HG03196 (cell line): Measurements from ENCODE around the gene GAS7.

ENCODE experiments used
- ATAC-seq: cut with Tn5 transposase; IDR thresholded peaks from one replicate; pipeline ENCODE4 v1.9.1; 2021; ENCODE audit not compliant: unreplicated experiment

Gene GAS7

GRCh38 chr17:10198509-10199249 is at the start of gene GAS7:
Gene GAS7, minus strand, starts transcription at chr17:10198606.
- ATAC-seq = peak; percentile 60

- ATAC-seq = no peak
Measured at GRCh38 chr17:10247810-10248209, 49.4 kb upstream of the GAS7 start.

DNA sequence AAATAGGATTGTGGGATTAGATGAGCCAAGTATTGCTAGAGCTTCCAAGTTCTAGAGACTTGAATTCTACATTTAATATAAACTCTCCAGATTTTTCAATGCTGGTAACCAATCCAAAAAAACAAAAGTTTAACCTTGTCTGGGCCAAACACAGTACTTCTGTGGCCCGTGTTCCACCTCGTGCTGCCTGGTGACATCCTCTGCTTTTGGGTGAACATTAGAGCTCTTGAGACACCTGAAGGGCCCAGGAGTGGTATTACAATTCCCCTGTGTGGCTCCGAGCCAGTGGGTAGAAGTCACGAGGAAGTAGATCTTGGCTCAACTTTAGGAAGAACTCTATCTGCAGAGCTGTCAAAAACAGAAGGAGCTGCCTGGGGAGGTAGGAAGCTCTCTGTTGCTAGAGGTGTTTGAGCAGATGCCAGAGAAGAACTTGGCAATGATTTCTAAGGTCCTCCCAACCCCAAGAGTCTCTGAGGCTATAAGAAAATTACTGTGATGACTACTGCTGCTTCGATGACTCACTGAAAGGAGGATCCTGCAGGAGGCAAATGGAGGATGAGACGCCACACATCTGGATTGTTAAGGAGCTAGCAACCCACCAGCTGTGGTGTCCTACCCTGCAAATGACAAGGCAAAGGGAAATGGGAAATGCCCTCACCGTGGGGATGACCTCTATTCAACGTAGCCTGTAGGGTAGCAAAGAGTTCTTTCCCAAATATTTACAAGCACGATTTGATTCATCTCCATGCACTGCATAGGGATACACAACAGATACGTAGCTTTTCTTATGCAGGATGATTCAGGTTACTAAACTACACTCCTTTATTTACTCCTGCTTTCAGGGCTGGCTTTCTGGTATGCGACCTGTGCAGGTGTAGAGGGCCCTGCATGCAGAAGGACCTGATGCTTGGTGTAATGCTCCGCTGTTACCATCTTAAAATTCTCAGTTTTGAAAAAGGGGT is 45.8 kb upstream of the GAS7 start:
- no peak for ATAC-seq

GRCh38 chr17:10241781-10242180 is 43.4 kb upstream of the GAS7 start:
- ATAC-seq = no peak

- no peak for ATAC-seq
Measured at GRCh38 chr17:10238661-10239060, 40.3 kb upstream of the GAS7 start.

GRCh38 chr17:10234033-10234432 is 35.6 kb upstream of the GAS7 start:
- no peak for ATAC-seq

- ATAC-seq = no peak
Measured at GRCh38 chr17:10233161-10233560, 34.8 kb upstream of the GAS7 start.

GRCh38 chr17:10229181-10229580 is 30.8 kb upstream of the GAS7 start:
- ATAC-seq = no peak

- ATAC-seq = no peak
Measured at GRCh38 chr17:10226930-10227695, 28.7 kb upstream of the GAS7 start.

GRCh38 chr17:10224582-10225195 is 26.3 kb upstream of the GAS7 start:
- ATAC-seq = no peak

GRCh38 chr17:10219193-10219592 is 20.8 kb upstream of the GAS7 start:
- ATAC-seq = no peak

GRCh38 chr17:10217916-10218315 is 19.5 kb upstream of the GAS7 start:
- no peak for ATAC-seq

DNA sequence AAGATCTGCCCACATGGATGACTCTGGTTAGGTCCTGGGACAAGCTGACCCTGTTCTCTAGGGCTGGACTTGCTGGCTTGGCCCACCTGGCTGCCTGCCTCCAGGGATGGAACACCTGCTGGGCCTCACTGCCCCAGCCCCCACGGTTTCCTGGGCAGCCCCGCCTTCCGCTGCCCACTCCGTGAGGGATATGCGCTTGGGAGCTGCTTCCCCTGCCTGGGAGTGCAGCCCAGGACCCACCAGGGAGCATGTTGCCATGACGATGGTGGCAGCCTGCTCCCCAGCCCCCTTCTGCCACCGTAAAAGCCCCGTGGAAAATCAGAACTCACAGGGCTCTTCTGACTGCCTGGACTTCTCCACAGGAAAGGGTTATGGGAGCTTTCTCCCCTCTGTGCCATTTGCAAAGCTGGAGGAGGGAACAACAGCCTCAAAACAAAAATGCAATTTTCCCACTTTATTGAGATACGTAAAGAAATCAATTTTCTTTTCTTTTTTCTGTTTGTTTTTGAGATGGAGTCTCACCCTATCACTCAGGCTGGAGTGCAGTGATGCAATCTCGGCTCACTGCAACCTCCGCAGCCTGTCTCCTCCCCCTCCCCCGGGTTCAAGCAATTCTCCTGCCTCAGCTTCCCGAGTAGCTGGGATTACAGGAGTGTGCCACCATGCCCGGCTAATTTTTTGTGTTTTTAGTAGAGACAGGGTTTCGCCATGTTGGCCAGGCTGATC is 18.0 kb upstream of the GAS7 start:
- no peak for ATAC-seq

DNA sequence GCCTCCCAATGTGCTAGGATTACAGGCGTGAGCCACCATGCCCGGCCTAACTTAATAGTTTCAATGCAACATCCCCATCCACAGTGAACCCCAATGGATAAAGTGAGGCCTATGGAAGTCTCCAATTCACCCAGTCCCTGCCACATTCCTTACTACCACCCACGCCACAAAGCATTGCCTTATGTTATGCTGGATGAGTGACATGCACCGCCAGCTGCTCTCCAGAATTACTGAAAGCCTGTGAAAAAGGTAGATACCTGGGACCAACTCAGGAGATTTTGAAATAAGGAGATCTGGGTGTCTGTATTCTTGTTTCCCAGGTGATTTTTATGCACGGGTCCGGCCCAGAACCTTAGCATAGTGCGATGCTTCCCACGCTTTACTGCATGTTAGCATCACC is 16.9 kb upstream of the GAS7 start:
- ATAC-seq = no peak

DNA sequence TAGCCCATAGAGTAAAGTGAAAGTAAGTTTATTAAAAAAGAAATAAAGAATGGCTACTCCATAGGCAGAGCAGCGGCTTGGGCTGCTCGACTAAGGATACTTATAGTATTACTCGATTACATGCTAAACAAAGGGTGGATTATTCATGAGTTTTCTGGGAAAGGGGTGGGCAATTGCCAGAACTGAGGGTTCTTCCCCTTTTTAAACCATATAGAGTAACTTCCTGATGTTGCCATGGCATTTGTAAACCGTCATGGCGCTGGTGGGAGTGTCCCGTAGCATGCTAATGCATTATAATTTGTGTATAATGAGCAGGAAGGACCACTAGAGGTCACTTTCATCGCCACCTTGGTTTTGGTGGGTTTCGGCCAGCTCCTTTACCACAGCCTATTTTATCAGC is 13.3 kb upstream of the GAS7 start:
- no peak for ATAC-seq

- ATAC-seq = no peak
Measured at GRCh38 chr17:10210151-10210574, 11.8 kb upstream of the GAS7 start.

DNA sequence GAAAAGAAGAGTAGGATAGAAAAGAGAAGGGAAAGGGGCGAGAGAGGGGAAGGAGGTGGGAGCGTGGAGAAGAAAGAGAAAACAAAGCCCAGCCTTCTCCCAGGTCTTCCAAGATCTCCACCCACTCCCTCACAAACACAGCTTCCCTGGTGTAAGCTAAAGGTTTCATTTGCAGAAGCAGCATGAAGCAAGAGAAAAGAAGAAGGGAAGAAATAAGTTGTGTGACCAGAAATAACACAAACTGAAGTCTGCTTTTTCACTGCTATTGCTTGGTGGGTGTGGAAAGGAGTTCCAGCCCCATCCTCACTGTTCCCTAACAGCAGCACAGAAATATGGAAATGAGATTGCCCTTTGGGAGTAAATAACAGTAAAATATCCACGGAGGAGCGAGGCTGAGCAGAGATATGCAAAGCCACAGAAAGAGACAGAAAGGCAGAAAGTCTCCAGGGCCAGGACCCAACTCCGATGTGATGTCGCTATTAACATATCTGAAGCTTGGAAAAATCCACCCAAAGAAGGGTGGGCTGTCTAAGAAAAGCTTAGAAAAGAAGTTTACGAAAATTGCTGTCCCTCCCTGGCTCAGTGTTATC is 10.3 kb upstream of the GAS7 start:
- ATAC-seq = no peak

DNA sequence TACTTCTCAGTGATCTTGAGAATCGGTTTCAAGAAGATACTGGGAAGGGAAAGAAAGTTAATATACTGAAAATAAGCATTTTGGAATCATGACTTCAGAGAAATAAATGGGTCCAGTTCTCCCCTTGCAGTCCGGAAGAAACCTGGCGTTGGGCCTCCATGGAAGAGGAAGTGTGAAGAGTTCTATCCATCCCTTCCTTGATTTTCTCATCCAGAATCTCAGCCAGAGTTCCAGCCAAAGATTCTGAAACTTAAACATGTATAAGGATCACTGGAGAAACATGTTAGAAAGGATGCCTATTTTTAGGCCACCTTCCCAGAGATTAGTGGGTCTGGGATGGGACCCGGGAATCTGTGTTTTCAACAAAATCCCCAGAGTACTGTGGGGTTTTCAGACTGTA is 8.7 kb upstream of the GAS7 start:
- no peak for ATAC-seq

DNA sequence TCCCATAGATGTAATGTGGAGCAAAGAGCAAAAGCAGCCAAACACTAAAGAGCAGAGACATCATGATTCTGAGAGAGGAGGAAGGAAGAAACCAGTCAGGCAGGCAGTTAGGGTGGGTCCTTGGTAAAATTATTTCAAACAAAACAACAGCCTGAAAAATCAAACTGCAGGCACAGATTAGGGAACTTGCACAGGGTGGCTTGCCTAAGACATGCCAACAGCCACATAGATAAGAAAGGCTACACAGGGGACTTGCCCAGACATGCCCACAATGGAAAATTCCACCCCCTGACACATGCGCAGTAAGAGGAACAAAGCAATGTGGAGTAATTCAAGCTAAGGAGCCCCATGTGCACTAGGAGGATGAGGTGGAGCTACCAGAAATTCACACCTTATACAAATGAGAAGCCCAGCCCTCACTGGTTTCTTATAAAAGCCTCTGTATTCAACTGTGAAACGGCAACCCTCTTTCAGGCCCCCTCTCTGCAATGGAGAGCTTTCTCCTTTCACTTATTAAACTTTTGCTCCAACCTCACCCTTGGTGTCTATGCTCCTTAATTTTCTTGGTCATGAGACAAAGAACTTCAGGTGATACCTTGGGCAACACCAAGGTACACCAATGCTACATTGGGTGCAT is 7.3 kb upstream of the GAS7 start:
- ATAC-seq = no peak
